SK-N-SH treated with all-trans-retinoic acid at 6 μM for 48 hours (cell line): ENCODE data around the gene GJA3.

Experiments used
- PATZ1 ChIP-seq: fragments of 250-450 bp; sonication (Bioruptor Pico); IDR thresholded peaks from 2 replicates; pipeline ENCODE4 v1.8.0; 2020; ENCODE audit warnings: mild to moderate bottlenecking, moderate library complexity, borderline replicate concordance
- ZFP3 ChIP-seq: fragments of 250-450 bp; sonication (Bioruptor Pico); IDR thresholded peaks from 2 replicates; pipeline ENCODE4 v1.5.0; 2020; ENCODE audit warnings: mild to moderate bottlenecking, moderate library complexity

- TF ChIP-seq ZFP3 (CRISPR knock-in tag) (no peak), PATZ1 (CRISPR knock-in tag) (no peak)
Observed at GRCh38 chr13:20114066-20114610, 46.7 kb downstream of the GJA3 start.
